ENCODE data around the gene L1CAM.

Gene L1CAM

DNA sequence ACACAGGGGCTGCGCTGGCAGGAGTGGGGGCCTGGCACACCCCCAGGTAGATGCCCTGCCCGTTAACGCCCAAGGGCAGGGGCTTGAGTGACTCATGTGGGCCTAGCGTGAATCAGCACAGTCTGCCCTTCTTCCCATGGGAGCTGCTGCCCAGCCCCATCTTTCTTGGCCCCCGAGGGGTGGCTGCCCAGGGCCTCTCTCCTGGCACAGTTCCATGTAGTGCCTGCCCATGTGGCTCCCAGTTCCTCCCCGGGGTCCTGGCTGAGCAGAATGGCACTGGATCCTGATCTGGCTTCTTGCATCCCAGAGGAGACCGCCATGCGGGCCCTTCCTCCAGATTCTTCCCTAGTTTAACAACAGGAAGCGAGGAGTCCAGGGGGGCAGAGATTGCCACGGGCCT, 16.4 kb upstream of the L1CAM start:
- Histone ChIP-seq H3K36me3 (ENCODE audit: low read length) (no peaks in the 10 kb centered on the region), H3K4me3 (ENCODE audit: insufficient read depth, low read length, poor library complexity, severe bottlenecking) (no peak overlapping the region), H3K4me2 (ENCODE audit: low read depth, low read length, poor library complexity, severe bottlenecking) (no peak overlapping the region), H3K27me3 (ENCODE audit: low read length) (no peaks in the 10 kb centered on the region), H3K9me2 (replicated peaks; ENCODE audit: insufficient read depth, low read length) (no peaks in the 10 kb centered on the region), H3K27ac (ENCODE audit: low read depth, low read length) (no peak overlapping the region), H3K9me3 (ENCODE audit: insufficient read depth, low read length) (no peaks in the 10 kb centered on the region), H3K79me2 (ENCODE audit: insufficient read depth, low read length) (no peaks in the 10 kb centered on the region), H2AFZ (ENCODE audit: low read depth, low read length, severe bottlenecking) (no peak overlapping the region), H4K20me1 (ENCODE audit: low read depth, low read length) (no peaks in the 10 kb centered on the region), H3K9ac (ENCODE audit: low read length) (no peak overlapping the region), H3F3A (ENCODE audit: insufficient read depth) (no peaks in the 10 kb centered on the region)
- TF ChIP-seq EZH2phosphoT487 (conservative IDR thresholded peaks at IDR 0.05; ENCODE audit: low read length): no peak
- TF ChIP-seq, protein P1, sequence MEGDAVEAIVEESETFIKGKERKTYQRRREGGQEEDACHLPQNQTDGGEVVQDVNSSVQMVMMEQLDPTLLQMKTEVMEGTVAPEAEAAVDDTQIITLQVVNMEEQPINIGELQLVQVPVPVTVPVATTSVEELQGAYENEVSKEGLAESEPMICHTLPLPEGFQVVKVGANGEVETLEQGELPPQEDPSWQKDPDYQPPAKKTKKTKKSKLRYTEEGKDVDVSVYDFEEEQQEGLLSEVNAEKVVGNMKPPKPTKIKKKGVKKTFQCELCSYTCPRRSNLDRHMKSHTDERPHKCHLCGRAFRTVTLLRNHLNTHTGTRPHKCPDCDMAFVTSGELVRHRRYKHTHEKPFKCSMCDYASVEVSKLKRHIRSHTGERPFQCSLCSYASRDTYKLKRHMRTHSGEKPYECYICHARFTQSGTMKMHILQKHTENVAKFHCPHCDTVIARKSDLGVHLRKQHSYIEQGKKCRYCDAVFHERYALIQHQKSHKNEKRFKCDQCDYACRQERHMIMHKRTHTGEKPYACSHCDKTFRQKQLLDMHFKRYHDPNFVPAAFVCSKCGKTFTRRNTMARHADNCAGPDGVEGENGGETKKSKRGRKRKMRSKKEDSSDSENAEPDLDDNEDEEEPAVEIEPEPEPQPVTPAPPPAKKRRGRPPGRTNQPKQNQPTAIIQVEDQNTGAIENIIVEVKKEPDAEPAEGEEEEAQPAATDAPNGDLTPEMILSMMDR (IDR thresholded peaks at IDR 0.05; ENCODE audit: insufficient read depth, low read length, poor library complexity, severe bottlenecking): no peak

DNA sequence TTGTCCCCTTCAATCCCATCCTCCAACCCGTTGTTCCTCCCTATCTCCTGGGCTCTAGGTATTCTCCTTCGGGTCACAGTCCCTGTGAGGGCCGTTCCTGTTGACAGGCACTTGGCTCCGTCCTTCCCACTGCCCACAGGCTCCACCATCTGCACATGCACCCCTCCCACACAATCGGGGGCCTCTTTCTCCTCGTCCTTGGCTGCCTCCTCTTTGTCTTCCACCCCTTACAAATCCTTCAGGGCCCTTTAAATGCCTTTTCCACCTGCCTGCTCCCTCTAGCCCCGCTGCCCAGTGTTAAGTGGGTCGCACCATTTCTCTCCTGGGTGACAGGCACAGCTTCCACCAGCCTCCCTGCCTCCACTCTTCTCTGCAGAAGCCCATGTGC, 15.8 kb upstream of the L1CAM start:
- H3K4me2 ChIP-seq (ENCODE audit: low read depth, low read length, poor library complexity, severe bottlenecking): no peak overlapping the region
- H3K9me2 ChIP-seq (replicated peaks; ENCODE audit: insufficient read depth, low read length): no peaks in the 10 kb centered on the region
- H3K4me3 ChIP-seq (ENCODE audit: insufficient read depth, low read length, poor library complexity, severe bottlenecking): no peak overlapping the region
- no peaks in the 10 kb centered on the region for H3K79me2 ChIP-seq (ENCODE audit: insufficient read depth, low read length)
- H3K36me3 ChIP-seq (ENCODE audit: low read length): no peaks in the 10 kb centered on the region
- H2AFZ ChIP-seq (ENCODE audit: low read depth, low read length, severe bottlenecking): no peak overlapping the region
- H3K27ac ChIP-seq (ENCODE audit: low read depth, low read length): no peak overlapping the region
- TF ChIP-seq EZH2phosphoT487 (conservative IDR thresholded peaks at IDR 0.05; ENCODE audit: low read length): no peak
- TF ChIP-seq, protein P1 (IDR thresholded peaks at IDR 0.05; ENCODE audit: insufficient read depth, low read length, poor library complexity, severe bottlenecking): no peak
- H4K20me1 ChIP-seq (ENCODE audit: low read depth, low read length): no peaks in the 10 kb centered on the region
- H3K9me3 ChIP-seq (ENCODE audit: insufficient read depth, low read length): no peaks in the 10 kb centered on the region
- no peaks in the 10 kb centered on the region for H3K27me3 ChIP-seq (ENCODE audit: low read length)
- no peaks in the 10 kb centered on the region for H3F3A ChIP-seq (ENCODE audit: insufficient read depth)
- H3K9ac ChIP-seq (ENCODE audit: low read length): no peak overlapping the region

DNA sequence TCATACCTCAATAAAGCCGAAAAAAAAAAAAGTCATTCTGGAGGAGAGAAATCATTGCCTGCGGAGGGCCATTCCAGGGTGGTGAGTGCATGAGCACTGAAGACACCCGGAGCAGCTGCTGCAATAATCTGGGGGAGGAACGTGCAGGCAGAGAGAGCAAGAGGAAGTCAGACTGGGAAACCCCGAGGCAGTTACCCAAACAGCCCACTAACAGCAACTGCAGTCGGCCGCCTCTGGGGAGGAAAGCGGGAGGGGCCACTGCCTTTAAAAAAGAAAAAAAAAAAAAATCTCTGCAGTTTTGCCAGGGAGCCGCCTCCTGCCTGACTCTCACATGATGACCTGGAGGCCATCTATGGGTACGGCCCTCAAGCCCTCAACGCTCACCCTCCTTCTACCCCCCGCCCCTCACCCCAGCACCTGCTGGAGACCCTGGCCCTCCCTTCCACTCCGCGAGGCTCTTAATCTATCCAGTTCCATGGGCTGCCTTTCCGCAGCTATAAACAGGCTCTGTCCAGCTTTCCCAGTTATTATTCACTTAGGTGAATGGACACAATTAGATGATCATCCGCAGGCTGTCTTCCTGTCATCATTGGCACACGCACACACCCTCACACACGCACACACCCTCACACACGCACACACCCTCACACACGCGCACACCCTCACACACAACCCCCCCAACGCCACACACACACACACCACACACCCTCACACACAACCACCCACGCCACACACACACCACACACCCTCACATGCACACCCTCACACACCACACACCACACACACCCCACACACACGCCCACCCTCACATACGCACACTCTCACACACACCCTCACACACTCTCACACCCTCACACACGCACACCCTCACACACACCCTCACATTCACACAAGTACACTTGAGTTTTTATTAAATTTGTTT, 15.1 kb upstream of the L1CAM start:
- TF ChIP-seq, protein P1 (IDR thresholded peaks at IDR 0.05; ENCODE audit: insufficient read depth, low read length, poor library complexity, severe bottlenecking): no peak
- no peak for TF ChIP-seq EZH2phosphoT487 (conservative IDR thresholded peaks at IDR 0.05; ENCODE audit: low read length)
- H3K27me3 ChIP-seq (ENCODE audit: low read length): no peaks in the 10 kb centered on the region
- no peaks in the 10 kb centered on the region for H4K20me1 ChIP-seq (ENCODE audit: low read depth, low read length)
- H3K79me2 ChIP-seq (ENCODE audit: insufficient read depth, low read length): no peaks in the 10 kb centered on the region
- H3K4me3 ChIP-seq (ENCODE audit: insufficient read depth, low read length, poor library complexity, severe bottlenecking): no peak overlapping the region
- no peak overlapping the region for H3K27ac ChIP-seq (ENCODE audit: low read depth, low read length)
- H3K4me2 ChIP-seq (ENCODE audit: low read depth, low read length, poor library complexity, severe bottlenecking): peak overlapping the region; percentile 30
- H3F3A ChIP-seq (ENCODE audit: insufficient read depth): no peaks in the 10 kb centered on the region
- H3K9ac ChIP-seq (ENCODE audit: low read length): no peak overlapping the region
- no peaks in the 10 kb centered on the region for H3K9me3 ChIP-seq (ENCODE audit: insufficient read depth, low read length)
- no peak overlapping the region for H2AFZ ChIP-seq (ENCODE audit: low read depth, low read length, severe bottlenecking)
- no peaks in the 10 kb centered on the region for H3K36me3 ChIP-seq (ENCODE audit: low read length)
- no peaks in the 10 kb centered on the region for H3K9me2 ChIP-seq (replicated peaks; ENCODE audit: insufficient read depth, low read length)
